Nucleus accumbens (tissue), 56 donors: Measurements from ENCODE around the gene NR3C2.

Source experiments
- DNase-seq, 56 donors: peaks; one replicate each; lab custom pipeline; 2025; lab: John Stamatoyannopoulos, UW

The NR3C2 gene

GRCh38 chr4:148229028-148229427 is 213.2 kb downstream of the NR3C2 start:
- DNase-seq: no peak

GRCh38 chr4:148227147-148227546 is 215.1 kb downstream of the NR3C2 start:
- DNase-seq: no peak

GRCh38 chr4:148226341-148226740 is 215.9 kb downstream of the NR3C2 start:
- no peak for DNase-seq

- DNase-seq: no peak
Observed at GRCh38 chr4:148225639-148226038, 216.6 kb downstream of the NR3C2 start.

DNA sequence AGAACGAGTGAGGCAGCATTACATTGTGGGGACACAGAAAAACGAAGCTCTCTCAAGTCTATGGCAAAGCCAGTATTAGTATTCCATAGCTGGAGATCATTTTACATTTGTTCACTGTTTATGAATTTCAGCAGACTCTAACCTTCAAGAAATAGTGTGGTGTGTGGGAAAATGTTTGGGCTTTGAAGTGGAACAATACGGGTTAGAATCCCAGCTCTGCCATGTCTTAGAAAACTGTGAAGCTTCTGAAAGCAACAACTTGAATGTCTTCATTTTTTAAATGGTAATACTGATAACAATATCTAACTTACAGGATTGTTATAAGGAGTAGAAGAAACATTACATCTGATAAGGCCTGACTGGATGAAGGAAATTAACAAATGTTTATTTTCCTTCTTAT is 217.7 kb downstream of the NR3C2 start:
- DNase-seq: no peak

- DNase-seq: no peak
Observed at GRCh38 chr4:148222991-148223660, 219.1 kb downstream of the NR3C2 start.

- no peak for DNase-seq
Observed at GRCh38 chr4:148216866-148217814, 225.1 kb downstream of the NR3C2 start.

DNA sequence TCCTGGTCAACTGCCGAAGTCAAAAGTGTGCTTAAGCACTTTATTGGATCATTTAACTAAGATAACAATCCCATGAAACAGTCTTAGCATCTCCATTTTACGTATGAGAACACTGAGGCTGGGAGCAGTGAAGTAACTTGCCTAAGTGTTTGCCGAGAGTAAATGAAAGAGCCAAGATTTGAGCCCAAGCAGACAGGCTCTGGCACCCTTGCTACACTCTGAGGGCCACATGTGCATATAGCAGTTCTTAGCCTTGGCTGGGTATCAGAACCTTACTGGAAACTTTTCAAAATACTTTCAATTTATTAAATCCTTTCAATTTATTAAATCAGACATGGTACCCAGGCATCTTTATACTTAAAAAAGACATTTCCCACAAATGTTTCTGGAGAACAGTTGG is 225.9 kb downstream of the NR3C2 start:
- no peak for DNase-seq

- no peak for DNase-seq
Observed at GRCh38 chr4:148215202-148215601, 227.0 kb downstream of the NR3C2 start.

- DNase-seq: peak in 17 of 56 donors; percentile 3 to 43 (median 13)
Observed at GRCh38 chr4:148214529-148215166, 227.6 kb downstream of the NR3C2 start.

DNA sequence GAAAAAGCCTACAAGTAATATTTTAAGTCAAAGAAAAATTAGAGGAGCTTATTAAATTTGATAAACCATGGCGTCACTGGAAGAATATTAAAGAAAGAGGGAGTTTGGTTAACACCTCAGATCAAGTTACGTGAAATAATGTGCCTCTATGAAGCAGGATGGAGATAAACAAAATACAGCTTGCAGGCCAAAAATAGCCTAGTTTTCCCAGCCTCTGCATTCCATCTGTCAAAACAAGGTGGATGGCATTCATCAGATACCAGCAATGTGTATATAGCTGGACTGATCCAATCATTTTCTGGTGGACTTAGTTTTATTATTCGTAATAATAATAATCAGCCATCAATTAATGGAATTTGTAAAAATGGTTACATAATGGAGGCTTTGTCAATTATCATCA is 230.7 kb downstream of the NR3C2 start:
- no peak for DNase-seq

- no peak for DNase-seq
Observed at GRCh38 chr4:148210661-148211060, 231.6 kb downstream of the NR3C2 start.

- no peak for DNase-seq
Observed at GRCh38 chr4:148207068-148207467, 235.1 kb downstream of the NR3C2 start.

DNA sequence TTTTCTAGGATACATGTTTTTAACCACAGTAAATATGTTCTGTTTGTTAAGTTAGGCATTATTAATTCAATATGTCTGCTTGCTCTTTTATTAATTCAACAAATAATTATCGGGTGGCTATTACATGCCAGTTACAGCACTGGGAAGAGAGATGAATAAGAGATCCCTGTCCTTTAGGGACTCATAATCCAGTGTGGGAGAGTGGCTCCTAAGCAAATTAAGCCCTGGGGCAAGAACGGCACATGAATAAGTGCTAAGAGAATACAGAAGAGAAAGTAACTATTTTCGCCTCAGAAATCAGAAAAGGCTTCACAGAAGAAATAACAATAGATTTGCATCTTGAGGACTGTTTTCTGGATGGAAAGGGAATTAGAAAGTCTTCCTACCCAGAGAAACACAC is 236.7 kb downstream of the NR3C2 start:
- DNase-seq: no peak

DNA sequence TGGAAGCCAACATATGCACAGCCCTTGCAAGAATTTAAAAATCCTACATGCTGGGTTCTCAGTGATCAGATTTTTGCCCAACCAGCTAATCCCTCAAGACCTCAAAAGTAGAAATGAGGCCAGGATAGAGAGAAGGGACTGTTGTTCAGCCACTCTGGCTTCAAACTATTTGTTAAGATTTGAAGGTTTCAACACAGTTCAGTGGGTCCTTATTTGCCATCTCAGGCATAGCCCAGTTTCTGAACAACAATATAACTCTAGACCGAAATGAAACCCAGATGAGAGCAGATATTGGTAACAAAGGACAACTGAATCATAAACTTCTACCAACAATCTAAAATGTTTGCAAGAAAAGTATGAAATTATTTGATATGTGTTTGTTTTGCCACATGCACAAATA is 237.3 kb downstream of the NR3C2 start:
- no peak for DNase-seq

GRCh38 chr4:148204171-148204570 is 238.0 kb downstream of the NR3C2 start:
- DNase-seq: no peak

DNA sequence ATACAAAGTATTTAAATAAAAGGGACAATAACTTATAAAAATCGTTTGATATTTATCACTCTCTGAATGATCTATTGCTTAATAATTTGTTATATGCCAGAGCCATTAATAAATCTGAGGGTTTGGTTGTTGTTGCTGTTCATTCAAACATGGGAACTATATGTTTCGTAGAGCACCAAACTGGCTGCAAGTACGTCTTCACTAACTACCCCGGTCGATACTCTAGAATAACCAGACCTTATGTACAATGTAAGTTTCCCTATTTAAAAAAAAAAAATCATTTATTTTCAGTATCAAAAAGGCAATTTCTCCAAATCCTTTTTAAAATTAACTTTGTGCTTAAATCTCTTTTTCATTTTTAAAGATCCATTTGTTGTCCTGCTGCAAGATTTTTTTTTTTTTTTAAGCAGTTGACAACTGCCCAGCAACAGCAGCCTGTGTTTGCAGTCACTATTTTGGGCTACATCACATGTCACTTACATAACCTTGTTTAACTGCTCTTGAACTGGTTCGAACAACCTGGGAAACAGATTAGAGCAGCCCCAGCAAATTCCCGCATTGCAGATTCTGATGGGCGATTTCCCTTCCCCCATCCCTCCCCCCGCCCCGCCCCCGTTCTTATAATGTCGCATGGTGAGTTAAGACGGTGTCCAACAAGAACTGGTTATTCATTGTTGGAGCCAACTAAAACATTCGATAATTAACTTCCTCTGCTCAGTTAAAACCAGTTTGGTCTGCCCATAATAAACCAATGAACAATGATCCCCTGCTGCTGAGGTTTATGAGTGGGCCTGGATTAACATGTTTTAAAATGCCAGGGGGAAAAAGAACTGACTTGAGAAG is 238.9 kb downstream of the NR3C2 start:
- peak in 13 of 56 donors; percentile 2 to 25 (median 7) for DNase-seq

DNA sequence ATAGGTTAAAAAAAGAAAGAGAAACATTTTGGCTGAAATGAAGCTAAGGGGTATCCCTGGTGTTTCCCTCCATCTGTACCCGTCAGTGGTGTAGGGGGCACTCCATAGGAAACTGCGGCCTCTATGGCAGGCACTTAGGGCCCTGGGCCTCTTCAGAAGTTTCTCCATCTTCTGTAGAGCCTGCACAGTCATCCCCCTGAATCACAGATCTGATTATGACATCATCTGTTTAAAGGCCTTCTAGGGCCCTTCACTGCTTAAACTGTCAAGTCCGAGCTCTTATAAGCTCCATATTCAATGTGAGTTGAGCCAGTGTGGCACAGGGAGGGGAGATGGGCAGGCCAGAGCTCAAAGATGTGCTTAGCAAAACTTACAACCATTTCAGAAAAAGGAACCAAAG is 241.3 kb downstream of the NR3C2 start:
- DNase-seq: no peak

DNA sequence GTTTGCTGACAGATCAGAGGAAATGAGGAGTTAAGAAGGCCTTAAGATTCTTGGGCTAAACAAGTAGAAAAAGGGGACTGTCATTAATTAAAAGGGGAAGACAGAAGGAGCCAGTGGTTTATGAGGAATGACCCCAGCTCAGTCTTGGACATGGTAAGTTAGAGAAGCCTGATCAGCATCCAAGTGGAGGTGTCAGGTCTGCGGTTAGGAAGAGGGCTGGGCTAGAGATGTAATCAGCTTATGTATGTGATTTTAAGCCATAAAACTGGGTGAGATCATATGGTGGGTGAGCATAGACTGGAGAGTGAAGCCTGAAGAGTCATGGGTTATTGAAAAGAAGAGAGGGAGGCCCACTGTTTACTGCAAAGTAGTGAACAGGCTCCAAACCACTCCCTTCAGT is 246.1 kb downstream of the NR3C2 start:
- DNase-seq: no peak

DNA sequence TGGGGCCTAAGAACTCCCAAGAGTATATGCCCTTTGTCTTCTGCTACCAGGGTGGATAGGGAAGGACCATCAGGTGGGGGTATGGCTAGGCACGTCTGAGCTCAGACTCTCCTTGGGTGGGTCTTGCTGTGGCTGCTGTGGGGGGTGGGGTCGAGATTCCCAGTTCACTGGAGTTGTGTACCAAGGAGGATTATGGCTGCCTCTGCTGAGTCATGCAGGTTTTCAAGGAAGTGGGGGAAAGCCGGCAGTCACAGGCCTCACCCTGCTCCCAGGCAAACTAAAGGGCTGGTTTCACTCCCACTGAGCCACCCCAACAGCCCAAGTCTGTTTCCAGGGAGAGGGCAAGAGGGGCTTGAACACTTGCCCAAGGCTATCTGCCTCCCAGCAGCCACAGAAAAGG is 249.7 kb downstream of the NR3C2 start:
- no peak for DNase-seq
